HepG2 (cell line): ENCODE results near the gene SYNGR4. TPM values are rescaled to one million over a fixed set of nuclear protein-coding genes. Genes with fewer than 3 reads are reported as not detected.
A peak's percentile ranks its signal among the peaks of the same experiment; 100 is the strongest.

Experiments used
- ATAC-seq: fragments of 200-7000 bp; cut with Tn5 transposase; 3 replicates; pipeline ENCODE4 v1.9.1; 2020; ENCODE audit warnings: mild to moderate bottlenecking, moderate library complexity
- BruUV-seq: library from RNA; stranded (reverse); fragments of 400-500 nt; replicated peaks from 2 replicates; lab custom pipeline; 2021; lab: Mats Ljungman, UMichigan
- CTCF ChIA-PET: fragments of 300-600 bp; formaldehyde crosslinking; extraction: SDS; loops from one replicate; lab custom pipeline; 2021; ENCODE audit warnings: low total read pairs, inconsistent platforms, low intra/inter-chr PET ratio; lab: Yijun Ruan, JAX
- POLR2A ChIA-PET: fragments of 350-600 bp; sonication (Branson Sonifier 250); formaldehyde crosslinking; loops from one replicate; lab custom pipeline; 2020; ENCODE audit warnings: antibody characterized with exemption, inconsistent platforms; lab: Yijun Ruan, JAX
- DNase-seq: peaks from one replicate; pipeline ENCODE4 v3.0.0-alpha.2; 2015; ENCODE audit warnings: low spot score
- FAIRE-seq: peaks from 3 replicates; lab custom pipeline; 2011; peaks lifted over from hg19 to GRCh38; lab: Jason Lieb, UNC
- H2AFZ ChIP-seq: one replicate; pipeline ENCODE4 v1.6.1; 2011; ENCODE audit warnings: low read length, inconsistent platforms
- H3K27ac ChIP-seq: fragments of 300-600 bp; 3 replicates; pipeline ENCODE4 v1.8.0; 2011; ENCODE audit warnings: mixed run types, mild to moderate bottlenecking, mixed read lengths, low read length, inconsistent platforms; ENCODE audit not compliant: insufficient read depth; ENCODE audit errors: extremely low read length
- H3K27me3 ChIP-seq, 2 experiments: fragments of 200-600 bp in 1 of 2; 2 replicates in 1 of 2; 3 replicates in 1 of 2; pipeline versions ENCODE4 v1.6.0 to v1.8.0; 2011; ENCODE audit warnings: low read length in 2 of 2, mild to moderate bottlenecking in 2 of 2, moderate library complexity in 2 of 2, inconsistent platforms in 1 of 2; ENCODE audit not compliant: insufficient read depth in 2 of 2, control insufficient read depth in 1 of 2
- H3K36me3 ChIP-seq, 2 experiments: fragments of 200-600 bp in 1 of 2; replicated peaks in 1 of 2; 2 replicates in 1 of 2; 3 replicates in 1 of 2; pipeline versions ENCODE4 v1.5.1 to v1.8.0; 2011; ENCODE audit warnings: low read length in 2 of 2, inconsistent platforms in 1 of 2; ENCODE audit not compliant: insufficient read depth in 2 of 2, control insufficient read depth in 1 of 2
- H3K4me1 ChIP-seq: 2 replicates; pipeline ENCODE4 v1.5.1; 2012; ENCODE audit warnings: low read length, inconsistent platforms; ENCODE audit not compliant: insufficient read depth
- H3K4me2 ChIP-seq: 2 replicates; pipeline ENCODE4 v1.6.0; 2011; ENCODE audit warnings: low read depth, low read length, inconsistent platforms
- H3K4me3 ChIP-seq, 3 experiments: fragments of 200-600 bp in 1 of 3; sonication (generic), shearing (Covaris generic) in 1 of 3; replicated peaks in 1 of 3; 2 replicates each; pipeline ENCODE4 v1.5.1; 2011 to 2016; ENCODE audit warnings: low read length in 3 of 3, inconsistent platforms in 2 of 3, low read depth in 2 of 3, mild to moderate bottlenecking in 2 of 3, control low read depth in 1 of 3, mixed read lengths in 1 of 3; ENCODE audit not compliant: insufficient read depth in 1 of 3
- H3K79me2 ChIP-seq: one replicate; pipeline ENCODE4 v1.6.1; 2011; ENCODE audit warnings: low read length, inconsistent platforms; ENCODE audit not compliant: insufficient read depth
- H3K9ac ChIP-seq: 2 replicates; pipeline ENCODE4 v1.6.0; 2011; ENCODE audit warnings: mild to moderate bottlenecking, low read depth, low read length, inconsistent platforms; ENCODE audit not compliant: insufficient read depth
- H3K9me3 ChIP-seq: 2 replicates; pipeline ENCODE4 v1.5.1; 2012; ENCODE audit warnings: mild to moderate bottlenecking, low read length
- H4K20me1 ChIP-seq: 2 replicates; pipeline ENCODE4 v1.6.0; 2011; ENCODE audit warnings: inconsistent platforms, mild to moderate bottlenecking, low read length, moderate library complexity; ENCODE audit not compliant: insufficient read depth
- AKAP8 ChIP-seq: sonication (generic); formaldehyde crosslinking; IDR thresholded peaks from 2 replicates; pipeline ENCODE4 v1.5.1; 2020; ENCODE audit warnings: mild to moderate bottlenecking, missing genetic modification reagents
- CSRNP2 ChIP-seq: sonication (generic); formaldehyde crosslinking; conservative IDR thresholded peaks from 2 replicates; pipeline ENCODE4 v1.8.0; 2022; ENCODE audit warnings: low read depth, missing genetic modification reagents
- EZH2 ChIP-seq: conservative IDR thresholded peaks from 2 replicates; pipeline ENCODE4 v1.6.1; 2012; ENCODE audit warnings: mild to moderate bottlenecking, low read depth, low read length, moderate library complexity
- FOXP1 ChIP-seq, 2 experiments: fragments of 450-650 bp in 1 of 2; IDR thresholded peaks; 2 replicates each; pipeline ENCODE4 v1.6.1; 2017 to 2018; ENCODE audit warnings: antibody characterized with exemption in 1 of 2
- KDM4B ChIP-seq: sonication (generic); formaldehyde crosslinking; IDR thresholded peaks from 2 replicates; pipeline ENCODE4 v1.4.0; 2020; ENCODE audit warnings: missing genetic modification reagents
- ZNF615 ChIP-seq: sonication (generic); formaldehyde crosslinking; IDR thresholded peaks from 2 replicates; pipeline ENCODE4 v1.5.0; 2020; ENCODE audit warnings: mild to moderate bottlenecking, missing genetic modification reagents, borderline replicate concordance
- WGBS: methylation state at CpG from one replicate; pipeline ENCODE4 v1.1.6; 2017; ENCODE audit warnings: low lambda C conversion rate; 5-methylcytosine and 5-hydroxymethylcytosine counted together
- in situ Hi-C: cut with HindIII; loops from 2 replicates; pipeline ENCODE4 v1.10.0; 2017; ENCODE audit warnings: low pct_unique_long_range_greater_than_20kb; ENCODE audit not compliant: extremely low pct_ligation_motif_present
- intact Hi-C: fragments of 100-400 bp; cut with micrococcal nuclease; formaldehyde crosslinking; loops from one replicate; pipeline ENCODE4 v1.10.0; 2022; ENCODE audit not compliant: unreplicated experiment
- polyA plus RNA-seq, 8 experiments: library from polyadenylated mRNA; depleted of rRNA in 3 of 8; stranded (reverse) in 7 of 8; unstranded in 1 of 8; fragments of >200 nt; fragmentation: Illumina TruSeq in 4 of 8; extraction: Trizol in 4 of 8; gene quantifications; 2 replicates each; pipeline versions ENCODE4 v1.2.1 to v1.2.3, GENCODE V29; 2011 to 2016; ENCODE audit warnings: low read depth in 4 of 8, missing spikeins in 1 of 8, mixed read lengths in 1 of 8; ENCODE audit not compliant: insufficient read depth in 1 of 8
- total RNA-seq, 5 experiments: library from RNA; depleted of rRNA; stranded (reverse); fragments of >200 nt; fragmentation: Illumina TruSeq; extraction: Trizol; gene quantifications; 2 replicates each; pipeline ENCODE4 v1.2.3, GENCODE V29; 2016; ENCODE audit warnings: low read depth in 1 of 5

The SYNGR4 gene
- total and polyA plus RNA-seq, 2 of the 13 experiments (the other 11 are each of a cell fraction or from before 2014, with no cell fraction given), result not detected

- CTCF ChIA-PET, result no interaction called here
- TF ChIP-seq FOXP1 (IDR thresholded peaks at IDR 0.05), result 0 out of 2 replicates have a peak, but pooled peaks have one; percentile 5
- TF ChIP-seq FOXP1 (CRISPR knock-in tag; IDR thresholded peaks at IDR 0.05), result no peak
- peak; percentile 65; the same call in 1 of the 2 replicates for TF ChIP-seq EZH2
- no peak for TF ChIP-seq CSRNP2 (CRISPR knock-in tag)
- TF ChIP-seq, all 625 proteins: peak for 2
- no peaks in the 10 kb centered on the region for H3K79me2 ChIP-seq
- DNase-seq, result no peak
- ATAC-seq, result no peak
- H3K27ac ChIP-seq, result no peak overlapping the region
- H2AFZ ChIP-seq, result no peak overlapping the region
- peak overlapping the region; percentile 49 for H3K9ac ChIP-seq
- peaks cover 73% of the 10 kb centered on the region for H3K4me1 ChIP-seq
- no peak for FAIRE-seq
- H3K9me3 ChIP-seq, result no peaks in the 10 kb centered on the region
- peak overlapping the region; percentile 38 to 69 (median 40) for H3K4me3 ChIP-seq
- H4K20me1 ChIP-seq, result no peaks in the 10 kb centered on the region
- WGBS, result 54% methylated on average over 22 of the region's 22 CpGs
- in situ Hi-C loops, result no loop called here
- POLR2A ChIA-PET, result no interaction called here
- H3K36me3 ChIP-seq, result no peaks in the 10 kb centered on the region
- intact Hi-C loops, result no loop called here
- peak overlapping the region; percentile 81 for H3K4me2 ChIP-seq
- peaks cover 11 to 51% of the 10 kb centered on the region in 2 experiments for H3K27me3 ChIP-seq
- BruUV-seq, result no TSS peak
Measured at GRCh38 chr19:48397263-48398101, 33.3 kb downstream of the SYNGR4 start.

- no peak for DNase-seq
- Histone ChIP-seq H3K4me1 (peaks cover 67% of the 10 kb centered on the region), H3K27me3 (peaks cover 9 to 45% of the 10 kb centered on the region in 2 experiments), H4K20me1 (no peaks in the 10 kb centered on the region), H3K36me3 (no peaks in the 10 kb centered on the region), H3K9ac (peak overlapping the region; percentile 49), H3K4me2 (peak overlapping the region; percentile 81), H3K27ac (no peak overlapping the region), H3K79me2 (no peaks in the 10 kb centered on the region), H3K4me3 (peak overlapping the region; percentile 38 to 69 (median 40)), H2AFZ (no peak overlapping the region), H3K9me3 (no peaks in the 10 kb centered on the region)
- no TSS peak for BruUV-seq
- ATAC-seq, result no peak
- CTCF ChIA-PET, result no interaction called here
- POLR2A ChIA-PET, result no interaction called here
- FAIRE-seq, result no peak
- intact Hi-C loops (no loop called here), in situ Hi-C loops (no loop called here)
- WGBS, result 10% methylated on average over 17 of the region's 17 CpGs
- TF ChIP-seq KDM4B (CRISPR knock-in tag) (no peak), ZNF615 (CRISPR knock-in tag) (no peak), AKAP8 (CRISPR knock-in tag) (0 out of 2 replicates have a peak, but pooled peaks have one; percentile 5)
Measured at GRCh38 chr19:48398102-48398374, 33.9 kb downstream of the SYNGR4 start.
